Activated CD8-positive, alpha-beta memory T cell treated with anti-CD3 and anti-CD28 coated beads, Interleukin-2, amount 50 U/mL, for 1 hour (primary cell): Measurements from ENCODE around the gene XAGE1A.
"Not testable (repeated sequence)": the region's sequence is repeated elsewhere in the genome, so short reads cannot be mapped to it uniquely, and the experiment has no call there.

Experiments
- DNase-seq: peaks from one replicate; pipeline ENCODE4 v3.0.0-alpha.2; 2020; ENCODE audit errors: extremely low read depth

Gene XAGE1A, protein sequence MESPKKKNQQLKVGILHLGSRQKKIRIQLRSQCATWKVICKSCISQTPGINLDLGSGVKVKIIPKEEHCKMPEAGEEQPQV

DNA sequence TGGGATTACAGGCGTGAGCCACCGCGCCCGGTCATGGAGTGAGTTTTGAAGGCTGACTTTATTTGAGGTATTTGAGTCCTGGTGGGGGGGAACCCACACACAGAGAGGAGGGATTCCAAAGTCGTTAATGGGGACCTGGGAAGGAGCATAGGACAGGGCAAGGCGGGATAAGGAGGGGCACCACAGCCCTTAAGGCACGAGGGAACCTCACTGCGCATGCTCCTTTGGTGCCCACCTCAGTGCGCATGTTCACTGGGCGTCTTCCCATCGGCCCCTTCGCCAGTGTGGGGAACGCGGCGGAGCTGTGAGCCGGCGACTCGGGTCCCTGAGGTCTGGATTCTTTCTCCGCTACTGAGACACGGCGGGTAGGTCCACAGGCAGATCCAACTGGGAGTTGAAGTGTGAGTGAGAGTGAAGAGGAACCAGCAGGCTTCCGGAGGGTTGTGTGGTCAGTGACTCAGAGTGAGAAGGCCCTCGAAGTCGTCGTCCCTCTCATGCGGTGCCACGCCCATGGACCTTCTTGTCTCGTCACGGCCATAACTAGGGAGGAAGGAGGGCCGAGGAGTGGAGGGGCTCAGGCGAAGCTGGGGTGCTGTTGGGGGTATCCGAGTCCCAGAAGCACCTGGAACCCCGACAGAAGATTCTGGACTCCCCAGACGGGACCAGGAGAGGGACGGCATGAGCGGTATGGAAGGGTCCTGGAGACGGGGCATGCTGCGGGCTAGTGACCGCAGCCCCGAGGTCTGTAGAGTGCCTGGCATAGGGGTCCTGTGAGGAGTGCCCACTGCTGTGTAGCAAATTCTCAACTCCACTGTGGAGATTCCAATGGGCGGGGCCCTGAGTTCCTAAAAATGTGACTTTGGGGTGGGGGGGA, at the start of gene XAGE1A:
XAGE1A (plus strand) TSS at position 264 of the 874 bp plus-strand sequence. CDS start 1,554 bp downstream, outside the sequence.
- DNase-seq = not testable (repeated sequence)

DNA sequence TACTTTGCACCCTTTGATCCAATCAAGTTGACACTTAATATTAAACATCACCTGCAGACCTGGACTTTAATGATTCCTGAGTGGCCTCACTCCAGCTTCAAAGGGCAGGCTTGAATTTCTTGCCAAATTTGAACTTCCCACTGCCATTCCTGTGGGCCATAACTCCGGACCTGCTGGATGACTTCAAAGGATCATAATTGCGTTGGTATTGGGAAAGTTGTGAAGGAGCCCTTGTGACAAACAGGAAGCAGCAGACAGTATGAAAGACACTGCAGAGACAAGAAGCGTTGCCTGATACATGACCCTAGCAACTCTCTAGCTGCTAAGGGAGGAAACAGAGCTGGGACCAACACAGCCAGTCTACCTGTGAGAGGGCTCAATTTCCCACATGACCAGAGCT, 43.6 kb upstream of the XAGE1A start:
- not testable (repeated sequence) for DNase-seq

DNA sequence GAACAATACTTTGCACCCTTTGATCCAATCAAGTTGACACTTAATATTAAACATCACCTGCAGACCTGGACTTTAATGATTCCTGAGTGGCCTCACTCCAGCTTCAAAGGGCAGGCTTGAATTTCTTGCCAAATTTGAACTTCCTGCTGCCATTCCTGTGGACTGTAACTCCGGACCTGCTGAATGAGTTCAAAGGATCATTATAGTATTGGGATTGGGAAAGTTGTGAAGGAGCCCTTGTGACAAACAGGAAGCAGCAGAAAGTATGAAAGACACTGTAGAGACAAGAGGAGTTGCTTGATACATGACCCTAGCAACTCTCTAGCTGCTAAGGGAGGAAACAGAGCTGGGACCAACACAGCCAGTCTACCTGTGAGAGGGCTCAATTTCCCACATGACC, 24.3 kb upstream of the XAGE1A start:
- DNase-seq = not testable (repeated sequence)

DNA sequence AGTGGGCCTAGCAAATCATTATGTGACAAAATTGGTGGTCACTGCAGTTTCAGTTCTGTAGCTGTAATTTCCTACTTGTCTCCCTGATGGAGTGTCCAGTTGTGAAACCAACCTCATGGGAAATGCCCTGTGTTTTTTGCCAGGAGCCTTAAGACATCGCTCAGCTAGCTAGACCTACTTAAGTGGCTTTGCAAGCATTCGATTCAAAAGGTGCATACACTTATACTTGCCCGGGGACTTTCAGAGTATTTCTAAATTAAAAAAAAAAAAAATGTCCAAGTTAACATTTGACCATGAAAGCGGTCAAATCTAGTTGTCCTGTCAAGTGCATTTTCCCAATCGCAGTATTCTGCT, 788 bp downstream of the XAGE1A start:
- DNase-seq = not testable (repeated sequence)

DNA sequence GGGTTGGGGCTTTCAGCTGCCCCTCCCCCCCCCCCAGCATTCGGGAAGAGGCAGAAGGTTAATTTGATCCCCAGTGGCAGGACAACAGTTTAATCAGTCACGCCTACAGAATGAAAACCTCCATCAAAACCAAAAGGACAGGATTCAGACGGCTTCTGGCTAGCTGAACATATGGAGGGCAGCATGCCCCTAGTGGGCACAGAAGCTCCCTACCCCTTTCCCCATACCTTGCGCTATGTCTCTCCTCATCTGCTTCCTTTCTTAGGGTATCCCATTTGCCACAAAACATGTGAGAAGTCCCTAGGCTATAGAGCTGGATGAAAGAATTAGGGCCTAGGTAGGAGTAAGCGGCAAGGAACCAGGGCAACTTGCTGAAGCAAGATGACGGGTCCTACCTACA, 5.8 kb downstream of the XAGE1A start:
- DNase-seq = not testable (repeated sequence)

DNA sequence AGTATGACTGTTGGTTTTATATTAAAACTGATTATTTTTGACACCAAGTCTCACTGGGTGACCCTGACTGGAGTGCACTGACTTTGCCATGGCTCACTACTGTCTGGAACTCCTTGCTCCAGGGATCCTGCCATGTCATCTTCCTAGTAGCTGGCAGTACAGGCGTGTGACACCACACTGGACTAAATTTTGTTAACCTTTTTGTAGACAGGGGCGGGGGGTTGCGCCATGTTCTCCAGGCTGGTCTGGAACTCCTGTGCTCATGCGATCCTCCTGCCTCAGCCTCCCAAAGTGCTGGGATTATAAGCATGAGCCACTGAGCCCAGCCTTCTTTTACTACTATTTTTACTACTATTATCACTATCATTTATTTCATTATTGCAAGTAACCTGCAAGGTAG, 8.9 kb downstream of the XAGE1A start:
- DNase-seq = no peak

DNA sequence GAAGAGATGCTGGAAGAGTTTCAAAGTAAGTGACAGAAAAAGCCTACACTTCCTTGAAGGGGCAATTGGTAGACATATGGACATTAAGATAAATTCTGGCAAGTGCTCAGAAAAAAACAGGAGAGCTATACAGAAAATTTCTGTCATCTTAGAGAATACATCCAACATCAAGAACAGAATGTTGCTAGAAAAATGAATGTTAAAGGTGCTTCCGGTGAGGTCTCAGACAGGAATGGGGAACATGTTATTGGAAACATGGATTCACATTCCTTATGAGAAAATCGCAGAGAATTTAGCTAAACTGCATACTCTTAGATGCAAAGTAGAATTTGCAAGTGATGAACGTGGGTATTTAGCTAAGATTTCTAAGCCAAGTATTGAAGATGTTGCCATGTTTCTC, 11.7 kb downstream of the XAGE1A start:
- DNase-seq = no peak

DNA sequence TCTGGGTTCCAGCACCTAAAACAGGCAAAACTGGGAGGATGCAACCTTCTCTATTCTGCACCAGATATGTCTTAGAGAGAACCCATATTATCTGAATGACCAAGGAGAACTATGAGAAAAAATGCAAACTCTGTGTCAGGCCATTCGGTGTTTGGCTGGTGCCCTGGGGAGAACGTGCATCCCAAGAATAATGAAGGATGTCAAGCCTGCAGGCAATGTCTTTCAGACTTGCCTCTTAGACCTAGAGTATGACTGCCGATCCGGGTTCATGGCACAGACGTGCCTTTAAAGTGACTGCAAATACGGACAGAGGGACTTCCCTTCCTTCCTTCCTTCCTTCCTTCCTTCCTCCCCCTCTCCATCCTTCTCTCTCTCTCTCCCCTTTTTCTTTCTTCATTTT, 14.3 kb downstream of the XAGE1A start:
- no peak for DNase-seq

DNA sequence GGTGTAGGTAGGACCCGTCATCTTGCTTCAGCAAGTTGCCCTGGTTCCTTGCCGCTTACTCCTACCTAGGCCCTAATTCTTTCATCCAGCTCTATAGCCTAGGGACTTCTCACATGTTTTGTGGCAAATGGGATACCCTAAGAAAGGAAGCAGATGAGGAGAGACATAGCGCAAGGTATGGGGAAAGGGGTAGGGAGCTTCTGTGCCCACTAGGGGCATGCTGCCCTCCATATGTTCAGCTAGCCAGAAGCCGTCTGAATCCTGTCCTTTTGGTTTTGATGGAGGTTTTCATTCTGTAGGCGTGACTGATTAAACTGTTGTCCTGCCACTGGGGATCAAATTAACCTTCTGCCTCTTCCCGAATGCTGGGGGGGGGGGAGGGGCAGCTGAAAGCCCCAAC, 15.5 kb downstream of the XAGE1A start:
- DNase-seq = not testable (repeated sequence)

DNA sequence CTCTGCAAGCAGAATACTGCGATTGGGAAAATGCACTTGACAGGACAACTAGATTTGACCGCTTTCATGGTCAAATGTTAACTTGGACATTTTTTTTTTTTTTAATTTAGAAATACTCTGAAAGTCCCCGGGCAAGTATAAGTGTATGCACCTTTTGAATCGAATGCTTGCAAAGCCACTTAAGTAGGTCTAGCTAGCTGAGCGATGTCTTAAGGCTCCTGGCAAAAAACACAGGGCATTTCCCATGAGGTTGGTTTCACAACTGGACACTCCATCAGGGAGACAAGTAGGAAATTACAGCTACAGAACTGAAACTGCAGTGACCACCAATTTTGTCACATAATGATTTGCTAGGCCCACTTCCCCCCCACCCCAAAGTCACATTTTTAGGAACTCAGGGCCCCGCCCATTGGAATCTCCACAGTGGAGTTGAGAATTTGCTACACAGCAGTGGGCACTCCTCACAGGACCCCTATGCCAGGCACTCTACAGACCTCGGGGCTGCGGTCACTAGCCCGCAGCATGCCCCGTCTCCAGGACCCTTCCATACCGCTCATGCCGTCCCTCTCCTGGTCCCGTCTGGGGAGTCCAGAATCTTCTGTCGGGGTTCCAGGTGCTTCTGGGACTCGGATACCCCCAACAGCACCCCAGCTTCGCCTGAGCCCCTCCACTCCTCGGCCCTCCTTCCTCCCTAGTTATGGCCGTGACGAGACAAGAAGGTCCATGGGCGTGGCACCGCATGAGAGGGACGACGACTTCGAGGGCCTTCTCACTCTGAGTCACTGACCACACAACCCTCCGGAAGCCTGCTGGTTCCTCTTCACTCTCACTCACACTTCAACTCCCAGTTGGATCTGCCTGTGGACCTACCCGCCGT, 20.7 kb downstream of the XAGE1A start:
- not testable (repeated sequence) for DNase-seq

DNA sequence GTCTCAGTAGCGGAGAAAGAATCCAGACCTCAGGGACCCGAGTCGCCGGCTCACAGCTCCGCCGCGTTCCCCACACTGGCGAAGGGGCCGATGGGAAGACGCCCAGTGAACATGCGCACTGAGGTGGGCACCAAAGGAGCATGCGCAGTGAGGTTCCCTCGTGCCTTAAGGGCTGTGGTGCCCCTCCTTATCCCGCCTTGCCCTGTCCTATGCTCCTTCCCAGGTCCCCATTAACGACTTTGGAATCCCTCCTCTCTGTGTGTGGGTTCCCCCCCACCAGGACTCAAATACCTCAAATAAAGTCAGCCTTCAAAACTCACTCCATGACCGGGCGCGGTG, 21.3 kb downstream of the XAGE1A start, which contains the start of gene XAGE1B:
XAGE1B (minus strand) TSS at position 77 of the 339 bp plus-strand sequence. CDS start 1,536 bp downstream, outside the sequence.
- not testable (repeated sequence) for DNase-seq

DNA sequence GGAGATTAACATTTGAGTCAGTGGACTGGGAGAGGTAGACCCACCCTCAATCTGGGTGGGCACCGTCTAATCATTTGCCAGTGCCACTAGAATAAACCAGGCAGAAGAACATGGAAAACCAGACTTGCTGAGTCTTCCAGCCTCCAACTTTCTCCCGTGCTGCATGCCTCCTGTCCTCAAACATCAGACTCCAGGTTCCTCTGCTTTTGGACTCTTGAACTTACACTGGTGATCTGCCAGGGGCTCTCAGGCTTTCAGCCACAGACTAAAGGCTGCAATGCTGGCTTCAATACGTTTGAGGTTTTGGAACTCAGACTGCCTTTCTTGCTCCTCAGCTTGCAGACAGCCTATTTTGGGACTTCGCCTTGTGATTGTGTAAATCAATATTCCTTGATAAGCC, 45.4 kb downstream of the XAGE1A start:
- not testable (repeated sequence) for DNase-seq

DNA sequence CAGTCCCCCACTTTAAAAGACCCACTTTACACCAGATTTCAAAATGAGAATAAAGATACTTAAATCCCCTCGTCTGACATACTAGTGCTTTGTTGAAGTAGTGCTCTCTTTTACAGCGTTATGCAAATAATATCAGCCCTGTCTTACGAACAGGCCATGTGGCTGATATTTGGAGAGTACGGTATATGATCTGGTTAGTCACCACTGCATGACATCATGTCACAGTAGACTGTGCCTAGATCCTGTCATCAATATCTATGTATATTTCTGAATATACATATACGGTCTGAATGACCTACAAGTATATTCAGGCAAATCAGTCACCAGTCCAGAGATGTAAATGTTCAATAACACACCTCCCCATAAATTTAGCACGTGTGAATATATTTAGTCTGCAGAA, 46.7 kb downstream of the XAGE1A start:
- DNase-seq = no peak

DNA sequence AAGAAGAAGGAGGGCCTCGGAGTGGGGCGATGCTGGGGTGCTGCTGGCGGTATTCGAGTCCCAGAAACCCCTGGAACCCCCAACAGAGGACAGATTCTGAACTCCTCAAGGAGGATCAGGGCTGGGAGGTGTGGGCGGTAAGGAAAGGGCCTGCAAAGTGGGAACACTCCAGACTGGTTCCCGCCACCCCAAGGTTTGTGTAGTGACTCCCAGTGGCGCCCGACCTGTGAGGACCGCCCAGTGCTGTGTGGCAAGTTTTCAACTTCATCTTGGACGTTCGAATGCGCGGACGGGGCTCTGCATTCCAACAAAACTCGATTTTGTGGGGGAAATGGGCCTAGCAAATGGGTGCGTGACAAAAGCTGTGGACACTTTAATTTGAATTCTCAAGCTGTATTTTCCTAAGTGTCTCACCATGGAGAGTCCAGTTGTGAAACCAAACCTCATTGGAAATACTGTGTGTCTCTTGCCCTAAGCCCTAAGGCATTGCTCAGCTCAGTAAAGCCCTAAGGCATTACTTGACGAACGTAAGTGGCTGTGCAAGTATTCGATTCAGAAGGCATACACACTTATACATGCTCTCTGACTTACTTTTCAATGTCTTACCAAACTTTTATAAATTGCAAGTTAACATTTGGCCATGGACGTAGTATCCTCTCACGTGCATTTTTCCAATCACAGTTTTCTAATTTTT, 48.7 kb downstream of the XAGE1A start:
- DNase-seq = no peak

DNA sequence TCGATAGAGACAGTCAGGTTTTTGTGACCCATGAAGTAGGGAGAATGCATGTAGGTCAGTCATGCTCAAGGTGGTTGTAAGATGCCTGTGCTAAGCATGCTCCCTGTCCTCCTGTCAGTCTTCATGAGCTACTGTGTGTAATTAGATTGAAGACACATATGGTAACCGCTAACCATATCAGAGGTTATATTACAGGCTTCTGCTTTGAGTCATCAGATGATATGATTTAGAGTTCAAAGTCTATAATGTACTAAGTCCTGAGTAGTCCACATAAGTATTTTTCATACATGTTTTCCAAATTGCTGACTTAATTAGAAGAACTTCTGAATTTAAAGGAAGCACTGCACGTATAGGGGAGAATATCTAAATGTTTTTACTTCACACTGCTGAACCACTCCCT, 53.2 kb downstream of the XAGE1A start:
- not testable (repeated sequence) for DNase-seq
